Measurements from ENCODE around the gene SPATA13.

SPATA13 gene

GRCh38 chr13:24131749-24132148 lies 28.8 kb upstream of the SPATA13 start:
- no peak overlapping the region for H3K4me3 ChIP-seq (ENCODE audit: low read depth, low read length)
- no peak for TF ChIP-seq CTCF (IDR thresholded peaks at IDR 0.05; ENCODE audit: low read depth, low read length)

GRCh38 chr13:24133021-24133795 lies 27.3 kb upstream of the SPATA13 start:
- no peak for TF ChIP-seq CTCF (IDR thresholded peaks at IDR 0.05; ENCODE audit: low read depth, low read length)
- H3K4me3 ChIP-seq (ENCODE audit: low read depth, low read length), result no peak overlapping the region

- TF ChIP-seq CTCF (IDR thresholded peaks at IDR 0.05; ENCODE audit: low read depth, low read length), result no peak
Measured at GRCh38 chr13:24134231-24134630, 26.3 kb upstream of the SPATA13 start.

GRCh38 chr13:24134757-24135156 lies 25.8 kb upstream of the SPATA13 start:
- TF ChIP-seq CTCF (IDR thresholded peaks at IDR 0.05; ENCODE audit: low read depth, low read length), result no peak

More at GRCh38 chr13:24134231-24134630, 26.3 kb upstream of the SPATA13 start:
- H3K4me3 ChIP-seq (ENCODE audit: low read depth, low read length), result no peak overlapping the region

GRCh38 chr13:24135674-24136300 lies 24.7 kb upstream of the SPATA13 start:
- H3K4me3 ChIP-seq (ENCODE audit: low read depth, low read length), result no peak overlapping the region
- no peak for TF ChIP-seq CTCF (IDR thresholded peaks at IDR 0.05; ENCODE audit: low read depth, low read length)

More at GRCh38 chr13:24134757-24135156, 25.8 kb upstream of the SPATA13 start:
- no peak overlapping the region for H3K4me3 ChIP-seq (ENCODE audit: low read depth, low read length)

GRCh38 chr13:24138911-24139310 lies 21.6 kb upstream of the SPATA13 start:
- TF ChIP-seq CTCF (IDR thresholded peaks at IDR 0.05; ENCODE audit: low read depth, low read length), result no peak
- H3K4me3 ChIP-seq (ENCODE audit: low read depth, low read length), result no peak overlapping the region

- H3K4me3 ChIP-seq (ENCODE audit: low read depth, low read length), result no peak overlapping the region
- TF ChIP-seq CTCF (IDR thresholded peaks at IDR 0.05; ENCODE audit: low read depth, low read length), result no peak
Measured at GRCh38 chr13:24141333-24141910, 19.1 kb upstream of the SPATA13 start.
